Activated B cell treated with CpG ODN at 0.5 μM for 24 hours (primary cell): ENCODE results near the gene NUMB. TPM values are rescaled to one million over a fixed set of nuclear protein-coding genes. Genes with fewer than 3 reads are reported as not detected.

Source experiments
- ATAC-seq: fragments of 200-7000 bp; cut with Tn5 transposase; one replicate; pipeline ENCODE4 v1.10.0; 2021; ENCODE audit warnings: low read depth, mild to moderate bottlenecking, moderate library complexity
- CTCF ChIA-PET: fragments of 350-600 bp; sonication (Branson Sonifier 250); formaldehyde crosslinking; loops from one replicate; lab custom pipeline; 2021; ENCODE audit warnings: antibody characterized with exemption; lab: Charles Lee
- POLR2A ChIA-PET: fragments of 350-600 bp; sonication (Branson Sonifier 250); formaldehyde crosslinking; loops from one replicate; lab custom pipeline; 2021; ENCODE audit warnings: antibody characterized with exemption; lab: Charles Lee
- DNase-seq: peaks from one replicate; pipeline ENCODE4 v3.0.0; 2022
- H3K27ac Mint-ChIP-seq: one replicate; pipeline ENCODE4 v1.8.0; 2020; ENCODE audit warnings: mixed read lengths
- H3K27me3 Mint-ChIP-seq: one replicate; pipeline ENCODE4 v1.8.0; 2021; ENCODE audit warnings: mixed read lengths
- H3K36me3 Mint-ChIP-seq: one replicate; pipeline ENCODE4 v1.8.0; 2021; ENCODE audit warnings: low read depth, mixed read lengths
- H3K4me1 Mint-ChIP-seq: one replicate; pipeline ENCODE4 v1.8.0; 2021; ENCODE audit warnings: mixed read lengths
- H3K4me3 Mint-ChIP-seq: one replicate; pipeline ENCODE4 v1.8.0; 2020; ENCODE audit warnings: mild to moderate bottlenecking, mixed read lengths
- H3K9me3 Mint-ChIP-seq: one replicate; pipeline ENCODE4 v1.8.0; 2020; ENCODE audit warnings: mixed read lengths
- intact Hi-C: fragments of 100-400 bp; cut with micrococcal nuclease; formaldehyde crosslinking; loops from one replicate; pipeline ENCODE4 v1.15.1; 2024
- total RNA-seq: library from RNA; stranded (reverse); gene quantifications from 2 replicates; pipeline ENCODE4 v1.2.3, GENCODE V29; 2022
- TF ChIP-seq, protein P1 (sequence below): fragments of 200-600 bp; IDR thresholded peaks from one replicate; pipeline ENCODE4 v1.8.0; 2022; ENCODE audit warnings: antibody characterized with exemption, mild to moderate bottlenecking

The NUMB gene
- total RNA-seq, 1 donor from 2014 or later = 71.4 TPM

DNA sequence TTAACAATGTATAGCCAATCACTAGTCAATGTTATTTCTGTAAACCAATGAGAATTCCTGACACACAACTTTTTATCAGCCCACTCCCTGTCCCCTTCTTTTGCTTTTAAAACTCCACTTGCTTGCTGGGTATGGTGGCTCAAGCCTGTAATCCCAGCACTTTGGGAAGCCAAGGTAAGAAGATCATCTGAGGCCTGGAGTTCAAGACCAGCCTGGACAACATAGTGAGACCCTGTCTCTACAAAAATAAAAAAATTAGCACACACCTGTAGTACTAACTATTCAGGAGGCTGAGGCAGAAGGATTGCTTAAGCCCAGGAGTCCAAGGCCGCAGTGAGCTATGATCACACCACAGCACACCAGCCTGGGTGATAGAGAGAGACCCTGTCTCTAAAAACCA, 133.3 kb downstream of the NUMB start:
- CTCF ChIA-PET = no interaction called here
- ATAC-seq = no peak
- Mint-ChIP-seq H3K4me1 (peaks cover 22% of the 10 kb centered on the region), H3K27ac (no peak overlapping the region), H3K9me3 (no peaks in the 10 kb centered on the region), H3K36me3 (peaks cover 23% of the 10 kb centered on the region), H3K4me3 (no peak overlapping the region), H3K27me3 (no peaks in the 10 kb centered on the region)
- intact Hi-C loops = no loop called here
- TF ChIP-seq, protein P1, sequence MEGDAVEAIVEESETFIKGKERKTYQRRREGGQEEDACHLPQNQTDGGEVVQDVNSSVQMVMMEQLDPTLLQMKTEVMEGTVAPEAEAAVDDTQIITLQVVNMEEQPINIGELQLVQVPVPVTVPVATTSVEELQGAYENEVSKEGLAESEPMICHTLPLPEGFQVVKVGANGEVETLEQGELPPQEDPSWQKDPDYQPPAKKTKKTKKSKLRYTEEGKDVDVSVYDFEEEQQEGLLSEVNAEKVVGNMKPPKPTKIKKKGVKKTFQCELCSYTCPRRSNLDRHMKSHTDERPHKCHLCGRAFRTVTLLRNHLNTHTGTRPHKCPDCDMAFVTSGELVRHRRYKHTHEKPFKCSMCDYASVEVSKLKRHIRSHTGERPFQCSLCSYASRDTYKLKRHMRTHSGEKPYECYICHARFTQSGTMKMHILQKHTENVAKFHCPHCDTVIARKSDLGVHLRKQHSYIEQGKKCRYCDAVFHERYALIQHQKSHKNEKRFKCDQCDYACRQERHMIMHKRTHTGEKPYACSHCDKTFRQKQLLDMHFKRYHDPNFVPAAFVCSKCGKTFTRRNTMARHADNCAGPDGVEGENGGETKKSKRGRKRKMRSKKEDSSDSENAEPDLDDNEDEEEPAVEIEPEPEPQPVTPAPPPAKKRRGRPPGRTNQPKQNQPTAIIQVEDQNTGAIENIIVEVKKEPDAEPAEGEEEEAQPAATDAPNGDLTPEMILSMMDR = no peak
- no peak for DNase-seq
- POLR2A ChIA-PET = no interaction called here

GRCh38 chr14:73324533-73324932, 133.8 kb downstream of the NUMB start:
- TF ChIP-seq, protein P1 = no peak
- H3K27me3 Mint-ChIP-seq = no peaks in the 10 kb centered on the region
- H3K4me3 Mint-ChIP-seq = no peak overlapping the region
- CTCF ChIA-PET = no interaction called here
- intact Hi-C loops = no loop called here
- POLR2A ChIA-PET = no interaction called here
- peaks cover 19% of the 10 kb centered on the region for H3K4me1 Mint-ChIP-seq
- no peaks in the 10 kb centered on the region for H3K9me3 Mint-ChIP-seq
- no peak for ATAC-seq
- peaks cover 27% of the 10 kb centered on the region for H3K36me3 Mint-ChIP-seq
- no peak overlapping the region for H3K27ac Mint-ChIP-seq
- DNase-seq = no peak

GRCh38 chr14:73323896-73324399, 134.4 kb downstream of the NUMB start:
- ChIA-PET CTCF (no interaction called here), POLR2A (no interaction called here)
- no peak overlapping the region for H3K4me3 Mint-ChIP-seq
- no peak for DNase-seq
- peaks cover 28% of the 10 kb centered on the region for H3K36me3 Mint-ChIP-seq
- no peak overlapping the region for H3K27ac Mint-ChIP-seq
- no peaks in the 10 kb centered on the region for H3K27me3 Mint-ChIP-seq
- TF ChIP-seq, protein P1 = no peak
- H3K4me1 Mint-ChIP-seq = peaks cover 17% of the 10 kb centered on the region
- no peak for ATAC-seq
- H3K9me3 Mint-ChIP-seq = no peaks in the 10 kb centered on the region
- intact Hi-C loops = no loop called here

DNA sequence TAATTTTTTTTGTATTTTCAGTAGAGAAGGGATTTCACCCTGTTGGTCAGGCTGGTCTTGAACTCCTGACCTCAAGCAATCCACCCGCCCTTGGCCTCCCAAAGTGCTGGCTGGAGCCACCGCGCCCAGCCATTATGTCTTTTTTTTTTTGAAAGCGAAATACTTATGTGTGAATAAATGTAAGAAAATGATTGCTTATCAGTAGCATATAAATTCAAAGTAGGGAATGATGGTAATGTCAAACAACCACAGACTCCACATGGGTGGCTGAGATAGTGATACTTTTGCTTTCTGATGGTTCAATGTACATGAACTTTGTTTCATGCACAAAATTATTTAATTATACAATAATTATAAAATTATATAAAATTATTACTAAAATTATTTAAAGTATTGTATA, 145.2 kb downstream of the NUMB start:
- no peak for DNase-seq
- TF ChIP-seq, protein P1 = no peak
- no peaks in the 10 kb centered on the region for H3K9me3 Mint-ChIP-seq
- CTCF ChIA-PET = interaction anchor here (1.4 kb wide), 1 partner anchor 18 kb away, joined by 5 read pairs; no protein-coding TSS in a partner anchor
- H3K27me3 Mint-ChIP-seq = no peaks in the 10 kb centered on the region
- POLR2A ChIA-PET = no interaction called here
- peaks cover 14% of the 10 kb centered on the region for H3K4me1 Mint-ChIP-seq
- H3K4me3 Mint-ChIP-seq = no peak overlapping the region
- no peak for ATAC-seq
- peaks cover 5% of the 10 kb centered on the region for H3K36me3 Mint-ChIP-seq
- intact Hi-C loops = loop anchor here (5.0 kb wide), 1 partner anchor 59 kb away; no protein-coding TSS in a partner anchor
- H3K27ac Mint-ChIP-seq = no peak overlapping the region

DNA sequence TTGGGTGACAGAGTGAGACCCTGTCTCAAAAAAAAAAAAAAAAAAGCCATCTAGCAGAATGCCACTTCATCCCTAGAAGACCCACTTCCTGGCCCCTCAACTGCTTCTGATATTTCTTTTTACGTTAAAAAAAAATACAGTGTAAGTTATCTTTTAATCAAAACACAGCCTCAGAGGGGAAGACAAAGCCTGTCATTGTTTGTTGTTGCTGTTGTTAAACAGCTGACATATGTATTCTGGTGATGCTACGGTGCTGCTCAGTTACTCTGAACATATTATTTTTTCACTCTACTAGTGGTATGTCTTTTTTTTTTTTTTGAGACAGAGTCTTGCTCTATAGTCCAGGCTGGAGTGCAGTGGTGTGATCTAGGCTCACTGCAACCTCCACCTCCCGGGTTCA, 145.7 kb downstream of the NUMB start:
- no peaks in the 10 kb centered on the region for H3K9me3 Mint-ChIP-seq
- intact Hi-C loops = loop anchor here (5.0 kb wide), 1 partner anchor 60 kb away; no protein-coding TSS in a partner anchor
- CTCF ChIA-PET = interaction anchor here (1.4 kb wide), 1 partner anchor 18 kb away, joined by 5 read pairs; no protein-coding TSS in a partner anchor
- peaks cover 6% of the 10 kb centered on the region for H3K36me3 Mint-ChIP-seq
- H3K4me1 Mint-ChIP-seq = peaks cover 14% of the 10 kb centered on the region
- POLR2A ChIA-PET = no interaction called here
- TF ChIP-seq, protein P1 = no peak
- DNase-seq = no peak
- no peak overlapping the region for H3K27ac Mint-ChIP-seq
- ATAC-seq = no peak
- H3K27me3 Mint-ChIP-seq = no peaks in the 10 kb centered on the region
- no peak overlapping the region for H3K4me3 Mint-ChIP-seq
